GM12878 (cell line): ENCODE data around the gene SPRR2G. TPM values are rescaled to one million over a fixed set of nuclear protein-coding genes. Genes with fewer than 3 reads are reported as not detected.
A peak's percentile ranks its signal among the peaks of the same experiment; 100 is the strongest.

Experiments used
- ATAC-seq: fragments of 200-7000 bp; cut with Tn5 transposase; 3 replicates; pipeline ENCODE4 v1.9.1; 2020; ENCODE audit warnings: mild to moderate bottlenecking, moderate library complexity
- BruUV-seq: library from RNA; stranded (reverse); fragments of 400-500 nt; replicated peaks from 2 replicates; lab custom pipeline; 2021; lab: Mats Ljungman, UMichigan
- CTCF ChIA-PET: fragments of 300-600 bp; sonication (Branson Sonifier 250); formaldehyde crosslinking; extraction: SDS; loops from one replicate; lab custom pipeline; 2021; ENCODE audit warnings: inconsistent platforms; lab: Yijun Ruan, JAX
- POLR2A ChIA-PET: fragments of 350-600 bp; formaldehyde crosslinking; extraction: SDS; loops from one replicate; lab custom pipeline; 2021; ENCODE audit warnings: inconsistent platforms; lab: Charles Lee
- RAD21 ChIA-PET: fragments of 300-600 bp; sonication (Branson Sonifier 250); formaldehyde crosslinking; loops from one replicate; lab custom pipeline; 2023; ENCODE audit warnings: antibody characterized with exemption; ENCODE audit not compliant: unreplicated experiment; lab: Charles Lee
- SMC1A ChIA-PET: fragments of 300-600 bp; sonication (Branson Sonifier 250); formaldehyde crosslinking; loops from one replicate; lab custom pipeline; 2023; ENCODE audit not compliant: unreplicated experiment, uncharacterized antibody; lab: Charles Lee
- DNase-seq: peaks from one replicate; pipeline ENCODE4 v3.0.0-alpha.2; 2011; ENCODE audit warnings: low read depth, low spot score
- FAIRE-seq: peaks from 3 replicates; lab custom pipeline; 2011; peaks lifted over from hg19 to GRCh38; lab: Jason Lieb, UNC
- H2AFZ ChIP-seq: 2 replicates; pipeline ENCODE4 v1.6.0; 2011; ENCODE audit warnings: low read depth, low read length, control low read depth; ENCODE audit not compliant: control insufficient read depth
- H3K27ac ChIP-seq: 2 replicates; pipeline ENCODE4 v1.5.1; 2011; ENCODE audit warnings: control low read depth; ENCODE audit not compliant: control insufficient read depth, insufficient read depth
- H3K27me3 ChIP-seq, 2 experiments: replicated peaks in 1 of 2; 2 replicates each; pipeline versions ENCODE4 v1.6.0 to v1.6.1; 2011; ENCODE audit warnings: low read length in 1 of 2; ENCODE audit not compliant: control insufficient read depth in 2 of 2, insufficient read depth in 2 of 2
- H3K36me3 ChIP-seq, 2 experiments: 2 replicates each; pipeline ENCODE4 v1.5.1; 2011; ENCODE audit warnings: low read length in 1 of 2; ENCODE audit not compliant: control insufficient read depth in 2 of 2, insufficient read depth in 2 of 2
- H3K4me1 ChIP-seq: 2 replicates; pipeline ENCODE4 v1.6.1; 2011; ENCODE audit warnings: mild to moderate bottlenecking, low read length, moderate library complexity, mixed read lengths; ENCODE audit not compliant: control insufficient read depth, insufficient read depth
- H3K4me2 ChIP-seq: 2 replicates; pipeline ENCODE4 v1.6.0; 2011; ENCODE audit warnings: control low read depth; ENCODE audit not compliant: control insufficient read depth, insufficient read depth
- H3K4me3 ChIP-seq: fragments of 200-600 bp; sonication (generic); 2 replicates; pipeline ENCODE4 v1.5.1; 2016
- H3K79me2 ChIP-seq: 2 replicates; pipeline ENCODE4 v1.6.0; 2011; ENCODE audit warnings: low read length; ENCODE audit not compliant: control insufficient read depth, insufficient read depth
- H3K9ac ChIP-seq: 2 replicates; pipeline ENCODE4 v1.8.0; 2011; ENCODE audit warnings: low read length, control low read depth, mixed read lengths; ENCODE audit not compliant: control insufficient read depth, insufficient read depth
- H3K9me3 ChIP-seq: replicated peaks from 3 replicates; pipeline ENCODE4 v1.5.1; 2011; ENCODE audit warnings: mild to moderate bottlenecking, low read length; ENCODE audit not compliant: control insufficient read depth, insufficient read depth
- H4K20me1 ChIP-seq: 2 replicates; pipeline ENCODE4 v1.6.0; 2011; ENCODE audit not compliant: control insufficient read depth, insufficient read depth
- ATF2 ChIP-seq: IDR thresholded peaks from 2 replicates; pipeline ENCODE4 v1.6.1; 2012; ENCODE audit warnings: low read length, inconsistent platforms
- GABPA ChIP-seq: IDR thresholded peaks from 2 replicates; pipeline ENCODE4 v1.6.1; 2014; ENCODE audit warnings: antibody characterized with exemption, low read depth, mild to moderate bottlenecking, inconsistent platforms
- KDM1A ChIP-seq: fragments of 200-600 bp; sonication (generic); IDR thresholded peaks from 2 replicates; pipeline ENCODE4 v1.6.1; 2016; ENCODE audit warnings: borderline replicate concordance
- NR2C1 ChIP-seq: fragments of 450-650 bp; IDR thresholded peaks from 2 replicates; pipeline ENCODE4 v1.6.1; 2017; ENCODE audit warnings: antibody characterized with exemption, mild to moderate bottlenecking, moderate library complexity
- RFX5 ChIP-seq: IDR thresholded peaks from 2 replicates; pipeline ENCODE4 v1.6.1; 2011; ENCODE audit warnings: low read depth, low read length, improper control_type of control experiment
- SRF ChIP-seq, 2 experiments: IDR thresholded peaks; 2 replicates each; pipeline ENCODE4 v1.6.1; 2011; ENCODE audit warnings: low read depth in 2 of 2, low read length in 2 of 2, mild to moderate bottlenecking in 1 of 2, moderate library complexity in 1 of 2
- TCF7 ChIP-seq: IDR thresholded peaks from 2 replicates; pipeline ENCODE4 v1.6.1; 2014; ENCODE audit warnings: antibody characterized with exemption, borderline replicate concordance
- WGBS: methylation state at CpG from one replicate; pipeline ENCODE4 v1.1.6; 2016; ENCODE audit warnings: low lambda C conversion rate; ENCODE audit not compliant: insufficient replicate concordance, insufficient coverage; ENCODE audit errors: missing lambda C conversion rate; 5-methylcytosine and 5-hydroxymethylcytosine counted together
- in situ Hi-C: fragments of 300-500 bp; cut with MboI; formaldehyde crosslinking; loops from 9 replicates; pipeline ENCODE4 v1.14.3; 2018; ENCODE audit warnings: mixed read lengths
- intact Hi-C: fragments of 100-400 bp; cut with micrococcal nuclease; formaldehyde crosslinking; loops from one replicate; pipeline ENCODE4 v1.14.2; 2022; ENCODE audit not compliant: unreplicated experiment
- polyA plus RNA-seq, 11 experiments: library from polyadenylated mRNA; depleted of rRNA in 4 of 11; unstranded in 6 of 11; stranded (reverse) in 5 of 11; fragments of >200 nt; fragmentation: Nextera tagmentation in 4 of 11; fragmentation: Illumina TruSeq in 1 of 11; extraction: Ambion mirVana in 4 of 11; extraction: Trizol in 1 of 11; gene quantifications; 1 replicate in 1 of 11; 2 replicates in 10 of 11; pipeline versions ENCODE4 v1.2.1 to v1.2.3, GENCODE V29; 2011 to 2016; ENCODE audit warnings: inconsistent platforms in 2 of 11, missing spikeins in 2 of 11, low read depth in 1 of 11
- total RNA-seq, 4 experiments: library from RNA; depleted of rRNA in 3 of 4; stranded (reverse); fragments of >200 nt in 3 of 4; fragmentation: Illumina TruSeq in 1 of 4; extraction: Trizol in 1 of 4; gene quantifications; 2 replicates each; pipeline versions ENCODE4 v1.2.1 to v1.2.3, GENCODE V29; 2013 to 2021

The SPRR2G gene
- total and polyA plus RNA-seq, 10 of the 15 experiments (the other 5 are each of a cell fraction or from before 2014, with no cell fraction given): 0.18 TPM; not detected in 9

GRCh38 chr1:153152481-153152880, 1.8 kb upstream of the SPRR2G start:
- 0% methylated on average over 3 of the region's 3 CpGs for WGBS
- Histone ChIP-seq H3K27me3 (0 out of 4 replicates have a peak, but pooled peaks cover 0 to 2% of the 10 kb centered on the region in 2 experiments), H3K4me2 (no peak overlapping the region), H3K9ac (no peak overlapping the region), H3K4me3 (no peak overlapping the region)
- BruUV-seq: no TSS peak
- FAIRE-seq: no peak
- no peak for TF ChIP-seq GABPA
- TF ChIP-seq RFX5: no peak
- no peak for TF ChIP-seq TCF7
- TF ChIP-seq KDM1A: no peak
- no peak for TF ChIP-seq NR2C1
- TF ChIP-seq, all 136 proteins: peak for 0
- SMC1A ChIA-PET: interaction anchor here (1.0 kb wide), 1 partner anchor 28 kb away, joined by 3 read pairs; no protein-coding TSS in a partner anchor
- no peaks in the 10 kb centered on the region for H3K4me1 ChIP-seq
- CTCF ChIA-PET: no interaction called here
- no peaks in the 10 kb centered on the region for H4K20me1 ChIP-seq
- ATAC-seq: no peak
- no peak overlapping the region for H3K27ac ChIP-seq
- POLR2A ChIA-PET: no interaction called here
- no peaks in the 10 kb centered on the region for H3K36me3 ChIP-seq
- intact Hi-C loops (no loop called here), in situ Hi-C loops (no loop called here)
- DNase-seq: no peak
- RAD21 ChIA-PET: no interaction called here
- no peaks in the 10 kb centered on the region for H3K79me2 ChIP-seq
- H2AFZ ChIP-seq: no peak overlapping the region
- no peaks in the 10 kb centered on the region for H3K9me3 ChIP-seq

- in situ Hi-C loops (no loop called here), intact Hi-C loops (no loop called here)
- FAIRE-seq (no peak), DNase-seq (no peak), ATAC-seq (no peak)
- H3K27ac ChIP-seq: no peak overlapping the region
- H3K79me2 ChIP-seq: no peaks in the 10 kb centered on the region
- no TSS peak for BruUV-seq
- H3K9ac ChIP-seq: no peak overlapping the region
- no peak overlapping the region for H2AFZ ChIP-seq
- POLR2A ChIA-PET: interaction anchor here (1.3 kb wide), 1 partner anchor 9 kb away, joined by 3 read pairs; the partner anchor contains the start of gene SPRR2G
- CTCF ChIA-PET: interaction anchor here (1.0 kb wide), 1 partner anchor 9 kb away, joined by 3 read pairs; the partner anchor contains the start of gene SPRR2G
- no peaks in the 10 kb centered on the region for H4K20me1 ChIP-seq
- TF ChIP-seq ATF2 (no peak), SRF (IDR thresholded peaks at IDR 0.05; ENCODE audit: low read depth in 2 of 2, low read length in 2 of 2) (peak in 1 of 2 experiments; percentile 84; a peak in 2 of 4 replicates)
- RAD21 ChIA-PET: no interaction called here
- no peaks in the 10 kb centered on the region for H3K9me3 ChIP-seq
- H3K4me2 ChIP-seq: no peak overlapping the region
- H3K4me1 ChIP-seq: no peaks in the 10 kb centered on the region
- H3K36me3 ChIP-seq: no peaks in the 10 kb centered on the region
- SMC1A ChIA-PET: interaction anchor here (0.7 to 1.3 kb wide), 2 partner anchors 16 to 18 kb away, joined by 3 read pairs; no protein-coding TSS in a partner anchor
- no peak overlapping the region for H3K4me3 ChIP-seq
- no peaks in the 10 kb centered on the region for H3K27me3 ChIP-seq
- WGBS: 61% methylated on average over 3 of the region's 3 CpGs
Measured at GRCh38 chr1:153141377-153141776, 9.3 kb downstream of the SPRR2G start.
